Right lobe of liver (tissue), 4 donors: ENCODE results near the gene NTMT1.

ENCODE experiments used
- POLR2A ChIP-seq: fragments of 450-650 bp; IDR thresholded peaks from one replicate; pipeline ENCODE4 v1.6.1; 2017; ENCODE audit warnings: antibody characterized with exemption, mild to moderate bottlenecking
- TF ChIP-seq, protein P1 (sequence below), 4 donors: fragments of 200-600 bp in 3 of 4; fragments of 450-650 bp in 1 of 4; IDR thresholded peaks; one replicate each; pipeline versions ENCODE4 v1.5.1 to v1.8.0; 2016 to 2022; ENCODE audit warnings: antibody characterized with exemption in 4 of 4, mild to moderate bottlenecking in 2 of 4
- donor health status: DM: no; HTN: no; CAD: no.
- donor health status: DM: no; HTN: no; CAD: no.
- donor health status: DM: no; HTN: yes; CAD: no.

DNA sequence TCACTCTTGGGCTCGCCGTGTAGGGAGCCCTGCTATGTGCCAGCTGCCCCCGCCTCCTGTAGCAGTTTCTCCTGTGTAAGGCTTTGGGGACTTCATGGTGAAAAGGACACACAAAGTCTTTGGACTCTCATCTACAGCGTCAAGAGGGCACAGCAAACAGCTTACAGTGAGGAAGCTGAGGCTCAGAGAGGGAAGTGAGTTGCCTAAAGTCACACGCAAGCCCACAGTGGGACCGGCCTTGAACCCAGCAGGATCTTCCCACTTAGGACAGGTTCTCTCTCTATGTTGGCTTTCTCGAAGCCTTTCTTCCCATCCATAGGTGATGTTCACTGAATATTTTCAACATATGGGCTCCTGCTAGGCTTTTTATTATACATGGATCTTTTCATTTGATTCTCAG is 29.7 kb downstream of the NTMT1 start:
- TF ChIP-seq, protein P1, sequence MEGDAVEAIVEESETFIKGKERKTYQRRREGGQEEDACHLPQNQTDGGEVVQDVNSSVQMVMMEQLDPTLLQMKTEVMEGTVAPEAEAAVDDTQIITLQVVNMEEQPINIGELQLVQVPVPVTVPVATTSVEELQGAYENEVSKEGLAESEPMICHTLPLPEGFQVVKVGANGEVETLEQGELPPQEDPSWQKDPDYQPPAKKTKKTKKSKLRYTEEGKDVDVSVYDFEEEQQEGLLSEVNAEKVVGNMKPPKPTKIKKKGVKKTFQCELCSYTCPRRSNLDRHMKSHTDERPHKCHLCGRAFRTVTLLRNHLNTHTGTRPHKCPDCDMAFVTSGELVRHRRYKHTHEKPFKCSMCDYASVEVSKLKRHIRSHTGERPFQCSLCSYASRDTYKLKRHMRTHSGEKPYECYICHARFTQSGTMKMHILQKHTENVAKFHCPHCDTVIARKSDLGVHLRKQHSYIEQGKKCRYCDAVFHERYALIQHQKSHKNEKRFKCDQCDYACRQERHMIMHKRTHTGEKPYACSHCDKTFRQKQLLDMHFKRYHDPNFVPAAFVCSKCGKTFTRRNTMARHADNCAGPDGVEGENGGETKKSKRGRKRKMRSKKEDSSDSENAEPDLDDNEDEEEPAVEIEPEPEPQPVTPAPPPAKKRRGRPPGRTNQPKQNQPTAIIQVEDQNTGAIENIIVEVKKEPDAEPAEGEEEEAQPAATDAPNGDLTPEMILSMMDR (IDR thresholded peaks at IDR 0.05), result no peak
- no peak for TF ChIP-seq POLR2A
